Measurements from ENCODE around the gene PPP5C. TPM values are rescaled to one million over a fixed set of nuclear protein-coding genes. Genes with fewer than 3 reads are reported as not detected.

PPP5C gene
- total and polyA plus RNA-seq, 11 donors = 64.9 to 115 (median 77.1) TPM

DNA sequence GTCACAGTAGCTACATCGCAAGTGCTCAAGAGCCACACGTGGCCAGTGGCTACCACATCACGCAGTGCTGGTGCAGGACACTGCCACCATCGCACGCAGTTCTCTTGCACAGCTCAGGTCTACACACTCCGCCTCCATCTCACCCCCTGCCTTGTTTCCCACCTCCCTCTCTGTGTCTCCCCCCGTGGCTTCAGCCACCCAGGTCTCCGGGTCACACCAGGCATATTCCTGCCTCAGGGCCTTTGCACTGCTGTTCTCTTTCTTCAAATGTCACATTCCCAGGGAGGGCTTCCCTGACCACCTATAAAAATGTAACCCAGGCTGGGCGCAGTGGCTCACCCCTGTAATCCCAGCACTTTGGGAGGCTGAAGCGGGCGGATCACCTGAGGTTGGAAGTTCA lies 55.8 kb downstream of the PPP5C start:
- Histone ChIP-seq H3K4me3 (peak overlapping the region in 4 of 12 donors; percentile 5 to 35 (median 28)), H3K4me1 (peaks cover 0 to 29% (median 16%) of the 10 kb centered on the region in 12 donors), H3K36me3 (no peaks in the 10 kb centered on the region), H3K9me3 (no peaks in the 10 kb centered on the region), H3K27ac (no peak overlapping the region), H3K27me3 (peaks cover 0 to 57% (median 12%) of the 10 kb centered on the region in 9 donors)
- 91 to 93% (median 92%) methylated on average over 11 of the region's 11 CpGs for WGBS, 4 donors
- intact Hi-C loops (cut with DNase I) = loop anchor here in 7 of 10 donors (1.0 to 2.0 kb wide), 4 partner anchors 84 to 86 kb away; no protein-coding TSS in a partner anchor
- no peak for DNase-seq
- ATAC-seq = no peak
- TF ChIP-seq POLR2A (IDR thresholded peaks at IDR 0.05) = no peak
- TF ChIP-seq, protein P1, sequence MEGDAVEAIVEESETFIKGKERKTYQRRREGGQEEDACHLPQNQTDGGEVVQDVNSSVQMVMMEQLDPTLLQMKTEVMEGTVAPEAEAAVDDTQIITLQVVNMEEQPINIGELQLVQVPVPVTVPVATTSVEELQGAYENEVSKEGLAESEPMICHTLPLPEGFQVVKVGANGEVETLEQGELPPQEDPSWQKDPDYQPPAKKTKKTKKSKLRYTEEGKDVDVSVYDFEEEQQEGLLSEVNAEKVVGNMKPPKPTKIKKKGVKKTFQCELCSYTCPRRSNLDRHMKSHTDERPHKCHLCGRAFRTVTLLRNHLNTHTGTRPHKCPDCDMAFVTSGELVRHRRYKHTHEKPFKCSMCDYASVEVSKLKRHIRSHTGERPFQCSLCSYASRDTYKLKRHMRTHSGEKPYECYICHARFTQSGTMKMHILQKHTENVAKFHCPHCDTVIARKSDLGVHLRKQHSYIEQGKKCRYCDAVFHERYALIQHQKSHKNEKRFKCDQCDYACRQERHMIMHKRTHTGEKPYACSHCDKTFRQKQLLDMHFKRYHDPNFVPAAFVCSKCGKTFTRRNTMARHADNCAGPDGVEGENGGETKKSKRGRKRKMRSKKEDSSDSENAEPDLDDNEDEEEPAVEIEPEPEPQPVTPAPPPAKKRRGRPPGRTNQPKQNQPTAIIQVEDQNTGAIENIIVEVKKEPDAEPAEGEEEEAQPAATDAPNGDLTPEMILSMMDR (IDR thresholded peaks at IDR 0.05) = no peak

DNA sequence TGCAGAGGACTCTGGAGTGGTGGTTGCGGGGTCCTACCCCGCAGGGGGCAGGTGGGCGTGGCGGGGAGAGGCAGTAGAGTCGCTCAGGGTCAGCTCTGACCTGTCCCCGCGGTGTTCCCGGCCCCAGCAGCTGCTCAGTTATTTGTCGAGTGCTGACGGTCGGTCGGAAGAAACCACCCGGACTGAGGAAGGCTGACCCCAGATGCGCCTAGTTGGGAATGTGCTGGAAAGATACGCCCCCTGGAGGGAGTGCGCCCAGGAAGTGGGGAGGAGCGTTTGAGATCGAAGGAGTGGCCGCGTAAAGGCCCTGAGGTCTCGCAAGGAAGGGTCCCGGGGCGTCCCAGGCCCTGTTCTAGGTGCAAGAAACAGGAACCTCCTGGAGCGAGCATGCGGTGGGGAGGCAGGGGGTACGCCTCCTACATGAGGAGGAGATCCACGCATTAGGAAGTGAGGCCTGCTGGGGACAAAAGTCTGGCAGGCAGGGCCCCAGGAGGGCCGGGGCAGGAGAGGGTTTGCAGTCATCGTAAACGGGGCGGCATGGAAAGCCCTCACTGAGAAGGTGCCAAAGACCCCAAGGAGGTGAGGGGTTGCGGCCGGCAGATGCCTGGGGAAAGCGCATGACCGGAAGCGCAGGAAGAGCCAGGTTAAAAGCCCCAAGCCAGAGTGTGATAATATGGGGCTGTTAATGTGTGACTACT lies 57.3 kb downstream of the PPP5C start:
- TF ChIP-seq, protein P1 (IDR thresholded peaks at IDR 0.05) = peak in 5 of 12 donors; percentile 13 to 38 (median 28)
- no peak for TF ChIP-seq POLR2A (IDR thresholded peaks at IDR 0.05)
- H3K4me3 ChIP-seq = peak overlapping the region in 11 of 12 donors; percentile 17 to 59 (median 47)
- peaks cover 0 to 60% (median 12%) of the 10 kb centered on the region in 9 donors for H3K27me3 ChIP-seq
- H3K27ac ChIP-seq = peak overlapping the region in 11 of 12 donors; percentile 11 to 80 (median 58)
- intact Hi-C loops (cut with DNase I) = loop anchor here in 1 of 10 donors (2.0 kb wide), 1 partner anchor 85 kb away; no protein-coding TSS in a partner anchor
- H3K4me1 ChIP-seq = peaks cover 0 to 41% (median 16%) of the 10 kb centered on the region in 12 donors
- peak; percentile 17 to 68 (median 57) for ATAC-seq
- no peaks in the 10 kb centered on the region for H3K36me3 ChIP-seq
- no peaks in the 10 kb centered on the region for H3K9me3 ChIP-seq
- DNase-seq = peak; percentile 48 to 74 (median 62)
- 3 to 6% (median 4%) methylated on average over 31 to 36 of the region's 36 CpGs for WGBS, 4 donors

DNA sequence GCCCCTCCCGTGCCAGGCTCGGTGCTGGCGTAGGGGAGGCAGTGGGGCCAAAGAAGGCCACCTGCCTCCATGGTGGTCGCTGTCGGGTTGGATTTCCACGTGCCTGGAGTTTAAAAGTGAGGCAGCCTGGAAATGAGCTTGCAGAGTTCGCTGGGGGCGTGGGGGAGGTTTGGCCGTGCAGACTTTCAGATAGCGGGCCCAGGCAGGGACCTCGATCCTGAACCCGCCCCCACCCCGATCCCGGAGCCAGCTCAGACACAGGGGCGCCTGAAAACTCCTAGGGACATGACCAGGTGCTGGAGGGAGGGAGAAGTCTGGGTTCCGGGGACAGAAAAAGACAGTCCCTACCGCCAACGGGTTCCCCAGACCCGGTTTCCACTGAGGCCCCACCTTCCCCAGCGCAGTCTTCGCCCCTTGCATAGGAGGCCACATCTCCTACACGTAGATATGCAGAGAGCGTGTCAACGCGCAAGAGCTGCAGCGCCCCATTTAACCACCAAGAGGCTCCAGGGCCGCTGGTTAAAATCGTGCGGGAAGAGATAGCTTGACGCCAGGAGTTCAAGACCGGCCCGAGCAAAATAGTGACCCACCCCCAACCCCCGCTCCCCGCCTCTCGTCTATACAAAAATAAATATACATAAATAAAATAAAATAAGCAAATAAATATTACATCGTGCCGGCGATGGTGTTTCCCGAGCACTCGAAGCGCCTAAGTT lies 58.0 kb downstream of the PPP5C start:
- TF ChIP-seq POLR2A (IDR thresholded peaks at IDR 0.05) = no peak
- TF ChIP-seq, protein P1 (IDR thresholded peaks at IDR 0.05) = peak in 2 of 12 donors; percentile 16 to 28
- DNase-seq = peak in 1 of 5 donors; percentile 47
- ATAC-seq = peak in 2 of 4 donors; percentile 21 to 28
- peak overlapping the region in 11 of 12 donors; percentile 17 to 59 (median 47) for H3K4me3 ChIP-seq
- intact Hi-C loops (cut with DNase I) = loop anchor here in 1 of 10 donors (2.0 kb wide), 1 partner anchor 84 kb away; no protein-coding TSS in a partner anchor
- H3K9me3 ChIP-seq = no peaks in the 10 kb centered on the region
- H3K4me1 ChIP-seq = peaks cover 0 to 44% (median 16%) of the 10 kb centered on the region in 12 donors
- H3K27ac ChIP-seq = peak overlapping the region in 11 of 12 donors; percentile 11 to 80 (median 58)
- H3K36me3 ChIP-seq = peaks cover 0 to under 1% (median 0%) of the 10 kb centered on the region in 9 donors
- 17 to 21% (median 19%) methylated on average over 40 to 41 of the region's 41 CpGs for WGBS, 4 donors
- peaks cover 0 to 55% (median 12%) of the 10 kb centered on the region in 9 donors for H3K27me3 ChIP-seq

All from heart left ventricle (tissue), 16 donors.